ENCODE data around the gene GBE1. TPM values are rescaled to one million over a fixed set of nuclear protein-coding genes. Genes with fewer than 3 reads are reported as not detected.

GBE1 gene
- total and polyA plus RNA-seq, 10 of the 15 experiments (the other 5 are each of a cell fraction or from before 2014, with no cell fraction given) = 21.4 to 62.2 (median 41.5) TPM

DNA sequence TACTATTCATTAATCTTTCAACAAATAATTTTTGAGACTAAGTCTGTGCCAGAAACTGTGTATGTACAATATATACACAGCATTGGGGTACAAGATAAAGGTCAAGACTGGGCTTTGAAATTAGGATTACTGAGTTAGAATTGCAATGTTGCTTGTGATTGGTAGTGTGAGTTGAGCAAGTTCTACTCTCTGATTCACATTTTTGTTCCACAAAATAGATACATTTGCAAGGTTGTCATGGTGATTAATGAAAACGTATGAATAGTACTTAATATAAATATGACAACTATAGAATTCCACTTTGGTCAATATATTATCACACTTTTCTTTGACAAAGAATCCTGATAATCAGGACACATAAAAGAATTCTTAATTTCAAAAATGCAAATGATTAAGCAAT lies 314.6 kb downstream of the GBE1 start:
- Histone ChIP-seq H3K4me3 (no peak overlapping the region), H3K36me3 (ENCODE audit: control insufficient read depth in 2 of 2, insufficient read depth in 2 of 2, low read length in 1 of 2) (no peaks in the 10 kb centered on the region), H3K27ac (ENCODE audit: control insufficient read depth, insufficient read depth) (no peak overlapping the region), H3K9ac (ENCODE audit: control insufficient read depth, insufficient read depth, low read length) (no peak overlapping the region), H3K4me2 (ENCODE audit: control insufficient read depth, insufficient read depth) (no peak overlapping the region), H3K9me3 (replicated peaks; ENCODE audit: control insufficient read depth, insufficient read depth, low read length) (no peaks in the 10 kb centered on the region), H3K79me2 (ENCODE audit: control insufficient read depth, insufficient read depth, low read length) (no peaks in the 10 kb centered on the region), H3K4me1 (ENCODE audit: control insufficient read depth, insufficient read depth, low read length) (no peaks in the 10 kb centered on the region), H2AFZ (ENCODE audit: control insufficient read depth, low read depth, low read length) (no peak overlapping the region), H4K20me1 (ENCODE audit: control insufficient read depth, insufficient read depth) (no peaks in the 10 kb centered on the region), H3K27me3 (replicated peaks in 1 of 2; ENCODE audit: control insufficient read depth in 2 of 2, insufficient read depth in 2 of 2, low read length in 1 of 2) (no peaks in the 10 kb centered on the region)
- DNase-seq (ENCODE audit: low read depth, low spot score) (no peak), ATAC-seq (no peak), FAIRE-seq (no peak)
- ChIA-PET CTCF (no interaction called here), RAD21 (ENCODE audit: unreplicated experiment) (no interaction called here), SMC1A (ENCODE audit: uncharacterized antibody, unreplicated experiment) (no interaction called here), POLR2A (interaction anchor here (0.6 kb wide), 1 partner anchor 1501 kb away, joined by 3 read pairs; no protein-coding TSS in a partner anchor)
- 0% methylated on average over 1 of the region's 1 CpG for WGBS (ENCODE audit: insufficient coverage, insufficient replicate concordance, low lambda C conversion rate, missing lambda C conversion rate)
- intact Hi-C loops (cut with micrococcal nuclease; ENCODE audit: unreplicated experiment) (no loop called here), in situ Hi-C loops (cut with MboI) (no loop called here)
- no TSS peak for BruUV-seq (replicated peaks)
- TF ChIP-seq, protein P1, sequence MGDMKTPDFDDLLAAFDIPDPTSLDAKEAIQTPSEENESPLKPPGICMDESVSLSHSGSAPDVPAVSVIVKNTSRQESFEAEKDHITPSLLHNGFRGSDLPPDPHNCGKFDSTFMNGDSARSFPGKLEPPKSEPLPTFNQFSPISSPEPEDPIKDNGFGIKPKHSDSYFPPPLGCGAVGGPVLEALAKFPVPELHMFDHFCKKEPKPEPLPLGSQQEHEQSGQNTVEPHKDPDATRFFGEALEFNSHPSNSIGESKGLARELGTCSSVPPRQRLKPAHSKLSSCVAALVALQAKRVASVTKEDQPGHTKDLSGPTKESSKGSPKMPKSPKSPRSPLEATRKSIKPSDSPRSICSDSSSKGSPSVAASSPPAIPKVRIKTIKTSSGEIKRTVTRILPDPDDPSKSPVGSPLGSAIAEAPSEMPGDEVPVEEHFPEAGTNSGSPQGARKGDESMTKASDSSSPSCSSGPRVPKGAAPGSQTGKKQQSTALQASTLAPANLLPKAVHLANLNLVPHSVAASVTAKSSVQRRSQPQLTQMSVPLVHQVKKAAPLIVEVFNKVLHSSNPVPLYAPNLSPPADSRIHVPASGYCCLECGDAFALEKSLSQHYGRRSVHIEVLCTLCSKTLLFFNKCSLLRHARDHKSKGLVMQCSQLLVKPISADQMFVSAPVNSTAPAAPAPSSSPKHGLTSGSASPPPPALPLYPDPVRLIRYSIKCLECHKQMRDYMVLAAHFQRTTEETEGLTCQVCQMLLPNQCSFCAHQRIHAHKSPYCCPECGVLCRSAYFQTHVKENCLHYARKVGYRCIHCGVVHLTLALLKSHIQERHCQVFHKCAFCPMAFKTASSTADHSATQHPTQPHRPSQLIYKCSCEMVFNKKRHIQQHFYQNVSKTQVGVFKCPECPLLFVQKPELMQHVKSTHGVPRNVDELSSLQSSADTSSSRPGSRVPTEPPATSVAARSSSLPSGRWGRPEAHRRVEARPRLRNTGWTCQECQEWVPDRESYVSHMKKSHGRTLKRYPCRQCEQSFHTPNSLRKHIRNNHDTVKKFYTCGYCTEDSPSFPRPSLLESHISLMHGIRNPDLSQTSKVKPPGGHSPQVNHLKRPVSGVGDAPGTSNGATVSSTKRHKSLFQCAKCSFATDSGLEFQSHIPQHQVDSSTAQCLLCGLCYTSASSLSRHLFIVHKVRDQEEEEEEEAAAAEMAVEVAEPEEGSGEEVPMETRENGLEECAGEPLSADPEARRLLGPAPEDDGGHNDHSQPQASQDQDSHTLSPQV (IDR thresholded peaks at IDR 0.05) = no peak
- no peak for TF ChIP-seq DPF2 (IDR thresholded peaks at IDR 0.05)
- no peak for TF ChIP-seq SUZ12 (IDR thresholded peaks at IDR 0.05; ENCODE audit: unreplicated experiment)
- TF ChIP-seq ZSCAN29 (IDR thresholded peaks at IDR 0.05) = no peak
- no peak for TF ChIP-seq RAD21 (IDR thresholded peaks at IDR 0.05; ENCODE audit: insufficient read depth, low read depth, low read length)
- no peak for TF ChIP-seq NR2C2 (IDR thresholded peaks at IDR 0.05; ENCODE audit: borderline replicate concordance, control insufficient read depth, insufficient read length, low read depth)
- TF ChIP-seq BMI1 (IDR thresholded peaks at IDR 0.05; ENCODE audit: borderline replicate concordance) = no peak
- no peak for TF ChIP-seq MEF2B (IDR thresholded peaks at IDR 0.05; ENCODE audit: partially characterized antibody, poor library complexity, severe bottlenecking)
- no peak for TF ChIP-seq PAX8 (IDR thresholded peaks at IDR 0.05)
- no peak for TF ChIP-seq KAT2A (conservative IDR thresholded peaks at IDR 0.05; ENCODE audit: control insufficient read depth, low read depth, low read length)
- TF ChIP-seq, protein P2, sequence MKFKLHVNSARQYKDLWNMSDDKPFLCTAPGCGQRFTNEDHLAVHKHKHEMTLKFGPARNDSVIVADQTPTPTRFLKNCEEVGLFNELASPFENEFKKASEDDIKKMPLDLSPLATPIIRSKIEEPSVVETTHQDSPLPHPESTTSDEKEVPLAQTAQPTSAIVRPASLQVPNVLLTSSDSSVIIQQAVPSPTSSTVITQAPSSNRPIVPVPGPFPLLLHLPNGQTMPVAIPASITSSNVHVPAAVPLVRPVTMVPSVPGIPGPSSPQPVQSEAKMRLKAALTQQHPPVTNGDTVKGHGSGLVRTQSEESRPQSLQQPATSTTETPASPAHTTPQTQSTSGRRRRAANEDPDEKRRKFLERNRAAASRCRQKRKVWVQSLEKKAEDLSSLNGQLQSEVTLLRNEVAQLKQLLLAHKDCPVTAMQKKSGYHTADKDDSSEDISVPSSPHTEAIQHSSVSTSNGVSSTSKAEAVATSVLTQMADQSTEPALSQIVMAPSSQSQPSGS (IDR thresholded peaks at IDR 0.05; ENCODE audit: low read length) = no peak
- TF ChIP-seq JUNB (IDR thresholded peaks at IDR 0.05) = no peak
- TF ChIP-seq NR2F1 (conservative IDR thresholded peaks at IDR 0.05) = no peak
